ENCODE results near the gene SUSD1. TPM values are rescaled to one million over a fixed set of nuclear protein-coding genes. Genes with fewer than 3 reads are reported as not detected.

SUSD1 gene
- total and polyA plus RNA-seq, 9 of the 15 experiments (the other 6 are each of a cell fraction or from before 2014, with no cell fraction given): 10.9 to 44.4 (median 36.1) TPM

DNA sequence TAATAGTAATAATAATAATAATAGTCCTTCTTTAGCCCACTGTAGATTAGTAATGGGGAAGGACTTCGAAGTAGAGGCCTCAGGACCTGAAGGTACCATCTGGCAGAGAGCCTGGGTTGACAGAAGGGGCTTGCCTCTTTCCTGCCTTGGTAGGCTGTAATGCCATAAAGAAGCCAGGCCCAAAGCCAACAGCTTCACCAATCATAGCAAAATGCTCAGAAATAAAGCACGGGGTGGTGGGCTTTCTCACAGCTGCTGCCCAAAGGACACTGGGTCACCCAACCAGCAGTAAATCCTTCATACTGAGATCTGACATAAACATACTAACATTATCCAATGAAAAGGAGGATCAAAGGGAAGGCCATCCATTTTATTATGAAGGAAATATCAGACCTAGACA is 70.7 kb downstream of the SUSD1 start:
- Histone ChIP-seq H3K9ac (ENCODE audit: insufficient read depth in 1 of 2, low read depth in 2 of 2, low read length in 2 of 2) (no peak overlapping the region), H3K4me2 (ENCODE audit: insufficient read depth, low read length) (no peak overlapping the region), H3K36me3 (ENCODE audit: control insufficient read depth, insufficient read depth, low read length) (peaks cover 84% of the 10 kb centered on the region; the same call in 2 of the 3 replicates), H4K20me1 (replicated peaks; ENCODE audit: control insufficient read depth, insufficient read depth, low read length) (no peaks in the 10 kb centered on the region), H3K79me2 (ENCODE audit: control insufficient read depth, insufficient read depth, low read length) (no peaks in the 10 kb centered on the region), H2AFZ (ENCODE audit: low read depth, low read length) (no peak overlapping the region), H3K27me3 (ENCODE audit: control insufficient read depth in 2 of 2, insufficient read depth in 2 of 2, low read length in 2 of 2) (no peaks in the 10 kb centered on the region), H3K9me1 (ENCODE audit: control insufficient read depth, insufficient read depth, low read length) (no peaks in the 10 kb centered on the region), H3K27ac (ENCODE audit: extremely low read depth, low read depth, low read length) (no peak overlapping the region), H3K4me3 (no peak overlapping the region), H3K4me1 (replicated peaks in 1 of 2; ENCODE audit: control insufficient read depth in 2 of 2, insufficient read depth in 2 of 2, low read length in 2 of 2) (no peaks in the 10 kb centered on the region), H3K9me3 (replicated peaks; ENCODE audit: control insufficient read depth, insufficient read depth, low read depth, low read length) (no peaks in the 10 kb centered on the region)
- intact Hi-C loops (cut with micrococcal nuclease) (no loop called here), in situ Hi-C loops (cut with MboI) (no loop called here)
- ATAC-seq (no peak), DNase-seq (ENCODE audit: extremely low read depth in 1 of 4, low spot score in 3 of 4) (no peak), FAIRE-seq (no peak)
- POLR2A ChIA-PET: no interaction called here
- BruUV-seq (replicated peaks): no TSS peak
- 88% methylated on average over 2 of the region's 2 CpGs for WGBS (ENCODE audit: insufficient coverage, low coverage, missing lambda C conversion rate)
- CTCF ChIA-PET (ENCODE audit: low intra/inter-chr PET ratio): no interaction called here
- TF ChIP-seq, protein P1, sequence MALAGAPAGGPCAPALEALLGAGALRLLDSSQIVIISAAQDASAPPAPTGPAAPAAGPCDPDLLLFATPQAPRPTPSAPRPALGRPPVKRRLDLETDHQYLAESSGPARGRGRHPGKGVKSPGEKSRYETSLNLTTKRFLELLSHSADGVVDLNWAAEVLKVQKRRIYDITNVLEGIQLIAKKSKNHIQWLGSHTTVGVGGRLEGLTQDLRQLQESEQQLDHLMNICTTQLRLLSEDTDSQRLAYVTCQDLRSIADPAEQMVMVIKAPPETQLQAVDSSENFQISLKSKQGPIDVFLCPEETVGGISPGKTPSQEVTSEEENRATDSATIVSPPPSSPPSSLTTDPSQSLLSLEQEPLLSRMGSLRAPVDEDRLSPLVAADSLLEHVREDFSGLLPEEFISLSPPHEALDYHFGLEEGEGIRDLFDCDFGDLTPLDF (CRISPR knock-in tag; IDR thresholded peaks at IDR 0.05): no peak
- TF ChIP-seq KDM2B (CRISPR knock-in tag; IDR thresholded peaks at IDR 0.05): no peak
- TF ChIP-seq POLR3G (IDR thresholded peaks at IDR 0.05; ENCODE audit: extremely low read depth, insufficient read length, insufficient replicate concordance): no peak
- TF ChIP-seq, protein P2, sequence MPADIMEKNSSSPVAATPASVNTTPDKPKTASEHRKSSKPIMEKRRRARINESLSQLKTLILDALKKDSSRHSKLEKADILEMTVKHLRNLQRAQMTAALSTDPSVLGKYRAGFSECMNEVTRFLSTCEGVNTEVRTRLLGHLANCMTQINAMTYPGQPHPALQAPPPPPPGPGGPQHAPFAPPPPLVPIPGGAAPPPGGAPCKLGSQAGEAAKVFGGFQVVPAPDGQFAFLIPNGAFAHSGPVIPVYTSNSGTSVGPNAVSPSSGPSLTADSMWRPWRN (IDR thresholded peaks at IDR 0.05; ENCODE audit: low read depth): no peak
- TF ChIP-seq ZNF639 (CRISPR knock-in tag; conservative IDR thresholded peaks at IDR 0.05 in 1 of 2, IDR thresholded peaks at IDR 0.05 in 1 of 2): no peak
- no peak for TF ChIP-seq MBD1 (CRISPR knock-in tag; IDR thresholded peaks at IDR 0.05)
- TF ChIP-seq TOE1 (IDR thresholded peaks at IDR 0.05; ENCODE audit: borderline replicate concordance): no peak
- no peak for TF ChIP-seq TOE1 (CRISPR knock-in tag; IDR thresholded peaks at IDR 0.05; ENCODE audit: borderline replicate concordance, low read depth)

Data from K562 (cell line).